HEK293T (cell line): ENCODE data around the gene PLEKHG4B.

ENCODE experiments used
- CTCF ChIA-PET: fragments of 350-600 bp; formaldehyde crosslinking; extraction: SDS; loops from one replicate; lab custom pipeline; 2021; ENCODE audit warnings: antibody characterized with exemption, inconsistent platforms; lab: Yijun Ruan, JAX
- POLR2A ChIA-PET: fragments of 350-600 bp; formaldehyde crosslinking; extraction: SDS; loops from one replicate; lab custom pipeline; 2020; ENCODE audit warnings: antibody characterized with exemption, inconsistent platforms; lab: Yijun Ruan, JAX
- DNase-seq: peaks from one replicate; pipeline ENCODE4 v3.0.0; 2012; ENCODE audit warnings: mixed read lengths; ENCODE audit errors: extremely low spot score
- ARNT ChIP-seq: fragments of 450-650 bp; IDR thresholded peaks from 2 replicates; pipeline ENCODE4 v1.6.1; 2017; ENCODE audit warnings: mild to moderate bottlenecking
- BHLHE40 ChIP-seq: fragments of 450-650 bp; IDR thresholded peaks from 2 replicates; pipeline ENCODE4 v1.6.1; 2016; ENCODE audit warnings: mild to moderate bottlenecking, moderate library complexity, borderline replicate concordance
- CTBP1 ChIP-seq: fragments of 450-650 bp; IDR thresholded peaks from 2 replicates; pipeline ENCODE4 v1.6.1; 2016; ENCODE audit warnings: borderline replicate concordance
- ELF4 ChIP-seq: fragments of 450-650 bp; IDR thresholded peaks from 2 replicates; pipeline ENCODE4 v1.6.1; 2017; ENCODE audit warnings: antibody characterized with exemption
- FOXA1 ChIP-seq: fragments of 450-650 bp; IDR thresholded peaks from 2 replicates; pipeline ENCODE4 v1.6.1; 2016; ENCODE audit warnings: mild to moderate bottlenecking
- FOXK2 ChIP-seq: fragments of 450-650 bp; IDR thresholded peaks from 2 replicates; pipeline ENCODE4 v1.6.1; 2016; ENCODE audit warnings: mild to moderate bottlenecking
- FOXM1 ChIP-seq: fragments of 450-650 bp; IDR thresholded peaks from 2 replicates; pipeline ENCODE4 v1.6.1; 2017; ENCODE audit warnings: mild to moderate bottlenecking, borderline replicate concordance
- HDGF ChIP-seq: fragments of 450-650 bp; IDR thresholded peaks from 2 replicates; pipeline ENCODE4 v1.6.1; 2017; ENCODE audit warnings: antibody characterized with exemption, borderline replicate concordance
- L3MBTL2 ChIP-seq: fragments of 450-650 bp; conservative IDR thresholded peaks from 2 replicates; pipeline ENCODE4 v1.6.1; 2016; ENCODE audit warnings: mild to moderate bottlenecking
- LEF1 ChIP-seq: fragments of 450-650 bp; IDR thresholded peaks from 2 replicates; pipeline ENCODE4 v1.6.1; 2017; ENCODE audit warnings: mild to moderate bottlenecking, borderline replicate concordance
- NFRKB ChIP-seq: fragments of 450-650 bp; IDR thresholded peaks from 2 replicates; pipeline ENCODE4 v1.6.1; 2016; ENCODE audit warnings: mild to moderate bottlenecking, moderate library complexity
- SP1 ChIP-seq: fragments of 450-650 bp; IDR thresholded peaks from 2 replicates; pipeline ENCODE4 v1.6.1; 2017
- SUZ12 ChIP-seq: fragments of 450-650 bp; IDR thresholded peaks from 2 replicates; pipeline ENCODE4 v1.6.1; 2016; ENCODE audit warnings: mild to moderate bottlenecking
- TARDBP ChIP-seq: fragments of 450-650 bp; IDR thresholded peaks from 2 replicates; pipeline ENCODE4 v1.6.1; 2016
- ZNF384 ChIP-seq: fragments of 450-650 bp; IDR thresholded peaks from 2 replicates; pipeline ENCODE4 v1.6.1; 2016
- TF ChIP-seq, protein P1 (sequence below): fragments of 450-650 bp; IDR thresholded peaks from 2 replicates; pipeline ENCODE4 v1.6.1; 2016

Gene PLEKHG4B

DNA sequence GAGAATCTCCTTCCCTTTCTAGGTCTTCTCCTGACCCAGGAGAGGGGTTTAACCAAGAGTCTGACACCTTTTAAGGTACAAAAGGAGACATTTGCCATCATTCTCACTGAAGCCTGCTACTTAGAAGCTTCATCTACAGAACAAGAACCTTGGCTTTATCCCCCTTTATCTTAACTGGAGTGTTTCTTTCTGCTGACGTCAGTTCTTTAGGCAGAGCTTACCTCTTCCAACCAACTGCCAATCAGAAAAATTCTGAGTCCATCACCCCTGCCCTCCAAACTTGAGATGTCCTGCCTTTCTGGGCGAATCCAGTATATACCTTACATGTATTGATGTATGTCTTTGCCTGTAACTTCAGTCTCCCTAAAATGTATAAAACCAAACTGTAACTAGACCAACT lies 37.2 kb downstream of the PLEKHG4B start:
- ChIA-PET CTCF (interaction anchor here (0.6 kb wide), 1 partner anchor 36 kb away, joined by 3 read pairs; no protein-coding TSS in a partner anchor), POLR2A (interaction anchor here (1.1 kb wide), 1 partner anchor 18 kb away, joined by 3 read pairs; no protein-coding TSS in a partner anchor)
- TF ChIP-seq ELF4: no peak
- TF ChIP-seq ZNF384: no peak
- no peak for TF ChIP-seq SUZ12
- TF ChIP-seq BHLHE40: no peak
- TF ChIP-seq LEF1: no peak
- no peak for TF ChIP-seq FOXM1
- TF ChIP-seq FOXK2: no peak
- TF ChIP-seq ARNT: no peak
- TF ChIP-seq, protein P1, sequence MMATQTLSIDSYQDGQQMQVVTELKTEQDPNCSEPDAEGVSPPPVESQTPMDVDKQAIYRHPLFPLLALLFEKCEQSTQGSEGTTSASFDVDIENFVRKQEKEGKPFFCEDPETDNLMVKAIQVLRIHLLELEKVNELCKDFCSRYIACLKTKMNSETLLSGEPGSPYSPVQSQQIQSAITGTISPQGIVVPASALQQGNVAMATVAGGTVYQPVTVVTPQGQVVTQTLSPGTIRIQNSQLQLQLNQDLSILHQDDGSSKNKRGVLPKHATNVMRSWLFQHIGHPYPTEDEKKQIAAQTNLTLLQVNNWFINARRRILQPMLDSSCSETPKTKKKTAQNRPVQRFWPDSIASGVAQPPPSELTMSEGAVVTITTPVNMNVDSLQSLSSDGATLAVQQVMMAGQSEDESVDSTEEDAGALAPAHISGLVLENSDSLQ: no peak
- no peak for TF ChIP-seq HDGF
- no peak for TF ChIP-seq TARDBP
- TF ChIP-seq CTBP1: no peak
- TF ChIP-seq NFRKB: no peak
- no peak for DNase-seq

DNA sequence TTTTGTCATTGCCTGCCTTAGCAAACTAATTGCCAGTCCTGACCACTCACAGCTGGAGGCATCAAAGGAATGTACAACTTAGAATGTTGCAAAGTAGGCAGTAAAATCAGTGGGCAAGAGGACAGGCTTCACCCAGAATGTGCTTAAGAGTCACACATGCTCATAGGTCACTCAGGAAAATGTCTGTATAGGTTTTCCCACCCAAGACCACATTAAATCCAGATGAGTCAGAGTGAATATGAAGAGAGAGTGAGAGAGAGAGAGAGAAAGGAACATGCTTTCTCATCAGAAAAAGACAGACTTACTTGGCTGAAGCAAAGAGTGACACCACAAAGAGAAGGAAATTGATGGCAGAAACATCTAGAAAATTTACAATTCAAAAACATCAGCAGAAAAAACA lies 37.9 kb downstream of the PLEKHG4B start:
- CTCF ChIA-PET: interaction anchor here (0.6 kb wide), 1 partner anchor 36 kb away, joined by 3 read pairs; no protein-coding TSS in a partner anchor
- POLR2A ChIA-PET: interaction anchor here (1.1 kb wide), 1 partner anchor 19 kb away, joined by 3 read pairs; no protein-coding TSS in a partner anchor

DNA sequence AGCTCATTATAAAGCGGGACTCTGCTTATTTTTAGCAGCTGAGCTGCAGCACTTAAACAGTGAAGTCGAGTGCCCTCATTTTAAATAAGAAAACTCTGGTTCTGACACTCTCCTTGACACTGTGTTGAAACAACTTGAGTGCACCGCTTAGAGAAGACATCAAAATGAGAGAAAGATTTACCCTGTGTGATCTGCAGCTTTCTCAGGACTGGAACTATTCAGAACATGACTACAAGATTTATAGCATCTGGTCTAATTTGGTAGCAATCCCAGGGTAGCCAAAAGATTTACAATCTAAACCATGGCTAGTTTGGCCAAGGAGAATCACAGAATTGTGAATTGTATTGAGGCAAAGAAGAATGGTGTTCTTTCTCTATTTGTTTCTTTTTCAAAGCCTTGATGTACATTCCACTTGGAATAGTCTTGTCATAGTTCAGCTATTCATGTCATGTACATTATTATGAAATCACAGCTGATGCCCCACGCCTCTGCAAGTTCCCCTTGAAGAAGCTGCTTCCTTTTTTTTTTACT lies 38.7 kb downstream of the PLEKHG4B start:
- TF ChIP-seq NFRKB (no peak), SP1 (no peak), CTBP1 (no peak), BHLHE40 (no peak), LEF1 (no peak), FOXK2 (no peak), ZNF384 (no peak), ARNT (no peak), HDGF (no peak), FOXA1 (no peak), TARDBP (no peak), ELF4 (no peak), L3MBTL2 (no peak), FOXM1 (no peak), SUZ12 (no peak)
- TF ChIP-seq, protein P1: no peak
- ChIA-PET POLR2A (no interaction called here), CTCF (no interaction called here)
- no peak for DNase-seq

More for the DNA sequence above, 37.9 kb downstream of the PLEKHG4B start:
- DNase-seq: no peak
- TF ChIP-seq HDGF (no peak), FOXM1 (no peak), SP1 (no peak), LEF1 (no peak), FOXA1 (no peak), FOXK2 (no peak), NFRKB (no peak)
- TF ChIP-seq, protein P1: no peak

DNA sequence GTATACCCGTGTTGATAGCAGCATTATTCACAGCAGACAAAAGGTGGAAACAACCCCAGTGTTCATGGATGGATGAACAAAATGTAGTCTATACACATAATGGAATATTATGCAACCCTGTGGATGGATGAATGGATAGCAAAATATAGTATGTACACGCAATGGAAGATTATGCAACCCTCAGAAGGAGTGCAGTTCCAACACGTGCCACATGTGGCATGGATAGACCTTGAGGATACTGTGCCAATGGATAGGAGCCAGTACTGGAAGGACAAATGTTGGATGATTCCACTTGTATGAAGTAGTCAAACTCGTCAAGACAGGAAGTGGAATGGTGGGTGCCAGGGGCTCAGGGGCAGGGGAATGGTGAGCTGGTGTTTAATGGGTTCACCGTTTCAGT lies 44.9 kb downstream of the PLEKHG4B start:
- CTCF ChIA-PET: no interaction called here
- no peak for TF ChIP-seq FOXK2
- no peak for TF ChIP-seq CTBP1
- peak; percentile 33; the same call in 1 of the 2 replicates for TF ChIP-seq L3MBTL2
- no peak for TF ChIP-seq SUZ12
- no peak for DNase-seq
- POLR2A ChIA-PET: no interaction called here

DNA sequence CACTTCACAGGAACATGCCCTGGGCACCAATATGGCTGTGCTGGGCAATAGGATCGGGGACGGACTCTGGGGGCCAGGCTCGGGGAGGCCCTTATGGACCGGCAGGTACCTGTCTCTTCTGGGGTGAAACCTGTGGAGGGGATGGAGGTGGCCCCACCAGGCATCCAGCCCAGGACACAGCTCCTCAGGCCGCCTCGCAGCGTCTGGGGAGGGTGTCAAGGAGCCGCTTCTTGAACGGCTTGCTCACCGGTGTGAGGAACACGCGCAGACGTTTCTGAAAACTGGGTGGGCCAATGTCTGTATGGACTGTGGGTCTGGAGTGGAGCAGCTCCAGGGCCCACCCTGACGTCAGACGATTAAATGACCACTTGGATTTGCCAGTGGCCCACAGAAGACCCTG lies 45.8 kb downstream of the PLEKHG4B start:
- ChIA-PET CTCF (interaction anchor here (0.7 kb wide), 1 partner anchor 86 kb away, joined by 3 read pairs; no protein-coding TSS in a partner anchor), POLR2A (interaction anchor here (1.2 kb wide), 1 partner anchor 81 kb away, joined by 4 read pairs; the partner anchor contains the start of genes CCDC127 and SDHA)
- TF ChIP-seq ZNF384 (no peak), L3MBTL2 (no peak), ELF4 (no peak), LEF1 (no peak), FOXK2 (no peak), SUZ12 (no peak), SP1 (no peak), ARNT (no peak), FOXM1 (no peak), CTBP1 (no peak), HDGF (no peak), NFRKB (no peak)
- DNase-seq: no peak

DNA sequence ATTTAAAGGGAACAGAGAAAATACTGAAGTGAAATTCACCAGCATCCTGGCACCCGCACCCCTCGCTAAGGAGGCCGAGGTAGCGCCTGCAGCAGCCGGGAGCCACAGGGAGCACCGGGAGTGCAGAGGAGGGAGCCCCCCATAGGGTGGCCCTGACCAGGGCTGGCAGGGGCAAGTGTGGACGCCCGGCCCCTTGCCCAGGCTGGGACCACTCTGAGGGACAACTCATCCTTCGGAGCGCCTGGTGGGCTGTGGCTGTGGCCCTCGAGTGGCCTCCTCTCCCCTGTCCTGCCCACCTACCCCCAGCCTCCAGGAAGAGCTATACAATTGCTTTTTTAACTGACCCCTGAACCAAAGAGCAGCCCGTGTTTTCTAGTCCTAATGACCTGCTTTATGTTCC lies 47.0 kb downstream of the PLEKHG4B start:
- CTCF ChIA-PET: no interaction called here
- TF ChIP-seq ARNT (no peak), FOXM1 (no peak), HDGF (no peak), SP1 (no peak), ELF4 (no peak), TARDBP (no peak)
- no peak for DNase-seq
- POLR2A ChIA-PET: interaction anchor here (1.2 kb wide), 1 partner anchor 79 kb away, joined by 4 read pairs; the partner anchor contains the start of genes CCDC127 and SDHA
